ENCODE measurements around the gene TPSD1.
"Not testable (repeated sequence)": the region's sequence is repeated elsewhere in the genome, so short reads cannot be mapped to it uniquely, and the experiment has no call there.

Gene TPSD1

GRCh38 chr16:1243907-1244850, 11.7 kb upstream of the TPSD1 start:
- not testable (repeated sequence) for DNase-seq

GRCh38 chr16:1244881-1245280, 11.0 kb upstream of the TPSD1 start:
- DNase-seq, result no peak

GRCh38 chr16:1245452-1246020, 10.3 kb upstream of the TPSD1 start:
- no peak for DNase-seq

GRCh38 chr16:1247903-1248537, 7.8 kb upstream of the TPSD1 start:
- not testable (repeated sequence) for DNase-seq

GRCh38 chr16:1249031-1249755, 6.7 kb upstream of the TPSD1 start:
- not testable (repeated sequence) for DNase-seq

- DNase-seq, result not testable (repeated sequence)
Observed at GRCh38 chr16:1253701-1254364, 2.0 kb upstream of the TPSD1 start.

- not testable (repeated sequence) for DNase-seq
Observed at GRCh38 chr16:1254821-1255220, 1.0 kb upstream of the TPSD1 start.

GRCh38 chr16:1256296-1256873, 516 bp downstream of the TPSD1 start:
- not testable (repeated sequence) for DNase-seq

GRCh38 chr16:1256874-1257322, 1.0 kb downstream of the TPSD1 start:
- DNase-seq, result no peak

GRCh38 chr16:1257561-1258224, 1.8 kb downstream of the TPSD1 start:
- no peak for DNase-seq

- no peak for DNase-seq
Observed at GRCh38 chr16:1258225-1258600, 2.3 kb downstream of the TPSD1 start.

GRCh38 chr16:1258906-1259759, 3.3 kb downstream of the TPSD1 start:
- peak; percentile 43 for DNase-seq

GRCh38 chr16:1259760-1260068, 3.8 kb downstream of the TPSD1 start:
- DNase-seq, result no peak

- DNase-seq, result no peak
Observed at GRCh38 chr16:1260101-1260680, 4.3 kb downstream of the TPSD1 start.

GRCh38 chr16:1261131-1261892, 5.4 kb downstream of the TPSD1 start:
- no peak for DNase-seq

- no peak for DNase-seq
Observed at GRCh38 chr16:1262210-1262845, 6.5 kb downstream of the TPSD1 start.

- DNase-seq, result no peak
Observed at GRCh38 chr16:1262846-1263221, 7.0 kb downstream of the TPSD1 start.

GRCh38 chr16:1263591-1264344, 7.9 kb downstream of the TPSD1 start:
- no peak for DNase-seq

Measured in COR-L47 (cell line).